GM19035 (cell line): ENCODE measurements around the gene RDH5.

Experiments
- ATAC-seq: cut with Tn5 transposase; IDR thresholded peaks from one replicate; pipeline ENCODE4 v1.9.1; 2021; ENCODE audit not compliant: unreplicated experiment

The RDH5 gene, protein sequence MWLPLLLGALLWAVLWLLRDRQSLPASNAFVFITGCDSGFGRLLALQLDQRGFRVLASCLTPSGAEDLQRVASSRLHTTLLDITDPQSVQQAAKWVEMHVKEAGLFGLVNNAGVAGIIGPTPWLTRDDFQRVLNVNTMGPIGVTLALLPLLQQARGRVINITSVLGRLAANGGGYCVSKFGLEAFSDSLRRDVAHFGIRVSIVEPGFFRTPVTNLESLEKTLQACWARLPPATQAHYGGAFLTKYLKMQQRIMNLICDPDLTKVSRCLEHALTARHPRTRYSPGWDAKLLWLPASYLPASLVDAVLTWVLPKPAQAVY

DNA sequence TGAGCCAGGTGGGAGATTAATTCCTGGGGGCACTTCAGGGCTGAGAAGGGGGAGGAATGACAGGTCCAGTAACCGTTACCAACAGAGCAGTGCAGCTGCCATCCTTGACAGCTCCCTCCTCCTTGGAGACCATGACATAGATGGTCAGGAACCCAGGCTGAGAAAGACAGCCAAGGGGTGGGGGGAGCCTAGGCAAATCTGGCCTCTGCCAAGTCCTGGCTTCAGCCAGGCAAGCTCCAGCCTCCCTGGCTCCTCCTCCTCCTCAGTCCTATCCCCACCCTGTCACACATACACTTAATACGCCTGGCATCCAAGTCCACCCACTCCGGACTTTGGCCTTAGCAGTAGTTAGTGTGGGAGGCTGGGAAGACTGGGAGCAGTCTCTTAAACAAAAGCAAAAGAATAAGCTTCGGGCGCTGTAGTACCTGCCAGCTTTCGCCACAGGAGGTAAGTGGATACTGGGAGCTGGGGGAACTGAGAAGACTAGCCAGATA lies at the start of gene RDH5:
Gene RDH5, plus strand, starts transcription at position 323 of the 494 bp plus-strand sequence. CDS start 792 bp downstream, outside the sequence.
- ATAC-seq: no peak

DNA sequence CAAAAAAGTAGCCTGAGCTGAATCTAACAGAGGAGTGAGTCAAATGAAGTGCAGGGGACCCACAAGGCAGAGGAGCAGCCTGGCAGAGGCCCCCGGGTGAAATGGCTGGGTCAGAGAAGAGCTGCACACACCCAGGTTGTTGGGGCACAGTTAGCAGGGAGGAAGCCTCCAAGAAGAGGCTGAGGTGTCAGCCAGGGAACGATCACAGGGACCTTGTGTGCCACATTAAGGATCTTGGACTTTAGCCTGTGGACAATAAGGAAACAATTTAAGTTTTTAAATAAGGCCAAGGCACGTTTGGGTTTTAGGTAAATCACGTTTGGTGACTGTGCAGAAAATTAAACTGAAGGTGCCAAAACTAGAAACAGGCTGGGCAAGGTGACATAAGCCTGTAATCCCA lies 48.4 kb upstream of the RDH5 start:
- ATAC-seq: no peak

DNA sequence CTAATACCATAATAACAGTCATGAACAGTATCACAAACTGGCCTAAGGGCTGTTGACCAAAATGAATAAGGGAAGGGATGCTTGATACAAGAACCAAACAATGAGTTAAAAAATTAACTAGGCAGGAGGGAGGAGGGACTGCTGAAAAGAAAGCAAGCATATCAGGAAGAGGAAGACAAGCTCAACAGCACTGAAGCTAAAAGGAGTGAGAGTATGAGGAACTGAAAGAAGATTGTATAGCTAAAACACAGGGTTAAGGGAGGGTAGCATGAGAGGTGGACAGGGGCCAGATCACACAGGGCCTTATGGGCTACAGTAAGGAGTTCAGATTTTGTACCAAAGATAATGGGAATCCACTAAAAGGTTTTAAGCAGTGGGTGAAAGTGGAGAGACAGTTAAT lies 46.6 kb upstream of the RDH5 start:
- peak; percentile 97 for ATAC-seq

DNA sequence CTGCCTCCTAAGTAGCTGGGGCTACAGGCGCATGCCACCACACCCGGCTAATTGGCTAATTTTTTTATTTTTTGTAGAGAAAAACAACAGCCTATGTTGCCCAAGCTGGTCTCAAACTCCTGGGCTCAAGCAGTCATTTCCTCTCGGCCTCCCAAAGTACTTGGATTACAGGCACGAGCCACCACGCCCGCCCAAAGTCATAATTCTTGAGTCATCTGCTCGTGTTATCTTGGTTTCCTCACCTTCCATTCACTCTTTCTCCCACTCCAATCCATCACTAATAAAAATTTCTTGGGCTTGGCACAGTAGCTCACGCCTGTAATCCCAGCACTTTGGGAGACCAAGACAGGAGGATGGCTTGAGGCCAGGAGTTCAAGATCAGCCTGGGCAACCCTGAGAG lies 44.5 kb upstream of the RDH5 start:
- ATAC-seq: no peak

DNA sequence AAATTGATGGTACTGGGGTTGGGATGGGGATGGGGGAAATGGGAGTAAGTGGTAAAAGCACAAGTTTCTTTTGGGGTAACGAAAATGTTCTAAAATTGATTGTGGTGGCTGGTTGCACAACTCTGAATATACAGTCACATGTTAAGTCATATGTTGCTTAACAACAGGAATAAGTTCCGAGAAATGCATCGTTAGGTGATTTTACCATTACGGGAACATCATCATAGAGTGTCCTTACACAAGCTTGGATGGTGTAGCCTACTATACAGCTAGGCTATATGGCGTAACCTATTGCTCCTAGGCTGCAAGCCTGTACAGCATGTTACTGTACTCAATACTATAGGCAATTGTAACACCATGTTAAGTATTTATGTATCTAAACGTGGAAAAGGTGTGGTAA lies 43.5 kb upstream of the RDH5 start:
- no peak for ATAC-seq

DNA sequence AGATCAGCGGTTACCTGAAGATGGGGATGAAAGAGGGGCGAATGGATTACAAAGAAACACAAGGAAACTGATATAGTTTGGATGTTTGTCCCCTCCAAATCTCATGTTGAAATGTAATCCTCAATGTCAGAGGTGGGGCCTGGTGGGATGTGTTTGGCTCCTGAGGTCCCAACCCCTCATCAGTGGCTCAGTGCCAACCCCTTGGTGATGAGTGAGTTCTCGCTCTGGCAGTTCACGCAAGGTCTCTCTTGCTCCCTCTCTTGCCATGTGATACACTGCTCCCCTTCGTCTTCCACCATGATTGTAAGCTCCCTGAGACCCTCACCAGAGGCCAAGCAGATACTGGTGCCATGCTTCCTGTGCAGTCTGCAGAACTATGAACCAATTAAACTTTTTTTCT lies 40.5 kb upstream of the RDH5 start:
- no peak for ATAC-seq

DNA sequence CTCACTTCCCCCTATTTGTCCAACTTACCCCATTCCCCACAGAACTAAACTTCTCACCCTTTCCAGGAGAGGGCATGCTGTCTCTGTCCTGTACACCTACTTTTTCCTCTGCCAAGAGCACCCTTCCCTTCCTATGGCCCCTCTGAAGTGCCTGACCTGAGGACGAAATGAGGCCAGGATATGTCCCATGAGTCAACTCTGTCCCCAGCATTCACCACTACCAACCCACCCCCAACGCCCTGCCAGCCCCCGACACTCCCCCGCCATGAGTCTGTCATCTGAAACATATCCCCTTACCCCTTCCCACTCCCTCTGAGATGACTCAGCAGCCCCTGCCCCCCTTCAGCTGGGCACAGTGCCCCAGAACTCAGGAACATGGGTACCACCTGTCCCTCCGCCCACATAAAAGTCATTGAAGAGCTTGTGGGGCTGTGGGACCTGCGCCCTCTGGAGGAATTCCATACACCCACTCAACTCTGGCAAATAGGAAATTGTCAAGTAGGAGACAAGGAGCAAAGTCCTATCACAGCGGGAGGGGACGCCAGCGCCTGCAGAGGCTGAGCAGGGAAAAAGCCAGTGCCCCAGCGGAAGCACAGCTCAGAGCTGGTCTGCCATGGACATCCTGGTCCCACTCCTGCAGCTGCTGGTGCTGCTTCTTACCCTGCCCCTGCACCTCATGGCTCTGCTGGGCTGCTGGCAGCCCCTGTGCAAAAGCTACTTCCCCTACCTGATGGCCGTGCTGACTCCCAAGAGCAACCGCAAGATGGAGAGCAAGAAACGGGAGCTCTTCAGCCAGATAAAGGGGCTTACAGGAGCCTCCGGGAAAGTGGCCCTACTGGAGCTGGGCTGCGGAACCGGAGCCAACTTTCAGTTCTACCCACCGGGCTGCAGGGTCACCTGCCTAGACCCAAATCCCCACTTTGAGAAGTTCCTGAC lies 38.8 kb upstream of the RDH5 start:
- no peak for ATAC-seq

DNA sequence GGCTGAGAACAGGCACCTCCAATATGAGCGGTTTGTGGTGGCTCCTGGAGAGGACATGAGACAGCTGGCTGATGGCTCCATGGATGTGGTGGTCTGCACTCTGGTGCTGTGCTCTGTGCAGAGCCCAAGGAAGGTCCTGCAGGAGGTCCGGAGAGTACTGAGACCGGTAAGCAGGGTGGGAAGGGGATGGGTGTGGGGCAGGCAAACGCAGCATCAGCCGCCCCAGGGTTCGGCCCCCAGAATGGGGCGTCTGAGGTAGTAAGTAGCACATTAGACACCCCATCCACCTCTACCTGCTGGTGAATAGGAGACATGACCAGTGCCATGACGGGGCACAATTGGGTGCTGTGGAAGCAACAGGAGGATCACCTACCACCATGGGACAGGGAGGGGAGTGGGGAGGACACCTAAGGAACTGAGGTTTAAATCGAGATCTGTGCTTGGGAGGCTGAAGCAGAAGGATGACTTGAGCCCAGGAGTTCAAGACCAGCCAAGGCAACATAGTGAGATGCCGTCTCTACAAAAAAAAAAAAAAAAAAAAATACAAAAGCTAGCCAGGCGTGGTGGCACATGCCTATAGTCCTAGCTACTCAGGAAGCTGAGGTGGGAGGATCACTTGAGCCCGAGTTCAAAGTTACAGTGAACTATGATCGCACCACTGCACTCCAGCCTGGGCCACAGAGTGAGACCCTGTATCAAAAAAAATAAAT lies 38.0 kb upstream of the RDH5 start:
- ATAC-seq: no peak

DNA sequence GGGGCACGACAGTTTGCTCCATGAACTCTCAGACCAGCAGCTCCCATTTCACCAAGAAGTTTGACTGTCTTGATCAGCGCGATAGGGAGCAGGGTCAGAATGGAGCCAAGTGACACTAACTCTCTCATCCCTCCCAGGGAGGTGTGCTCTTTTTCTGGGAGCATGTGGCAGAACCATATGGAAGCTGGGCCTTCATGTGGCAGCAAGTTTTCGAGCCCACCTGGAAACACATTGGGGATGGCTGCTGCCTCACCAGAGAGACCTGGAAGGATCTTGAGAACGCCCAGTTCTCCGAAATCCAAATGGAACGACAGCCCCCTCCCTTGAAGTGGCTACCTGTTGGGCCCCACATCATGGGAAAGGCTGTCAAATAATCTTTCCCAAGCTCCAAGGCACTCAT lies 36.5 kb upstream of the RDH5 start:
- no peak for ATAC-seq

DNA sequence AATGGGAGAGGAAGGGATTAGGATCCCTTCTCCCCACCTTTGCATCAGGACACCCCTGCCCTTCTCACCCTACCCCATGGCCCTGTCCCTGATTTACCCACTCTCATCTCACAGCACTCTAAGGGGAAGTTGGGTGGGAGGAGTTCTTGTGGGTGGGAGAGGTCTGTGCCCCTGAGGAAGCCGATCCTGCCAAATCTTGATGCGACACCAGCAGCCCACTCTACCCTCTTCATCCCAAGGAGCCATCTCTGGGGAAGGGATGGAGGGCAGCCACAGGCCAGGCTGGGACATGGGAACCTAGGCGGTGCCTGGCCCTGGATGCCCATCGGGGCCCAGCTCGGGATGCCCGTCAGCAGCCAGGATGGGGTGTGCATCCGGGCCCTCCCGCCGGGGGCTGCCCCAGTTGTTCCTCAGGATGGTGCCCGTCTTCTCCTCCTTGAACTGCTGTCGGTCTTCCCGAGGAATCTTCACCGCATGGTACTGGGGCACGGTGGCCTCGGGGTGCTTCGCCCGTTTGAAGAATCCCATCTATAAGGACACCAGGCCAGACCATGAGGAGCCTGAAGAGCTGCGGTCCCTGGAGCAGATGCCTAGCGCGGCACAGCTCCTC lies 35.3 kb upstream of the RDH5 start:
- ATAC-seq: no peak

DNA sequence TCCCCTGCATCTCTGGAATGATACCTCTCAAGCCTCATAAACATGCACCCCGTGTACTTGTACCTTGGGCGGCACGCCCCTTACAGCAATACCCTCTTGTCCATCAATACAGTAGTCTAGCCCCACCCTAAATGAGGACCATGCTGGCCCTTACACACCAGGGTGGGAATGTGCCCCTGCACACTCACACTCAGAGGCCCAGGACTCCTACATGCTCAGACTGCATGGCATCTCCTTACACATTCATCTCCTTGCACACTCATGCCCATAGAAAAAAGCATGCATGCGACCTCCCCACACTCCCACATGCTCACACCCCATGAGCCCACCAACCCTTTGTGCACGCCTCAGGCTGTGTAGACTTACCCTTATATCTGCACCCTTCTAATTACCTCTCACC lies 34.5 kb upstream of the RDH5 start:
- no peak for ATAC-seq

DNA sequence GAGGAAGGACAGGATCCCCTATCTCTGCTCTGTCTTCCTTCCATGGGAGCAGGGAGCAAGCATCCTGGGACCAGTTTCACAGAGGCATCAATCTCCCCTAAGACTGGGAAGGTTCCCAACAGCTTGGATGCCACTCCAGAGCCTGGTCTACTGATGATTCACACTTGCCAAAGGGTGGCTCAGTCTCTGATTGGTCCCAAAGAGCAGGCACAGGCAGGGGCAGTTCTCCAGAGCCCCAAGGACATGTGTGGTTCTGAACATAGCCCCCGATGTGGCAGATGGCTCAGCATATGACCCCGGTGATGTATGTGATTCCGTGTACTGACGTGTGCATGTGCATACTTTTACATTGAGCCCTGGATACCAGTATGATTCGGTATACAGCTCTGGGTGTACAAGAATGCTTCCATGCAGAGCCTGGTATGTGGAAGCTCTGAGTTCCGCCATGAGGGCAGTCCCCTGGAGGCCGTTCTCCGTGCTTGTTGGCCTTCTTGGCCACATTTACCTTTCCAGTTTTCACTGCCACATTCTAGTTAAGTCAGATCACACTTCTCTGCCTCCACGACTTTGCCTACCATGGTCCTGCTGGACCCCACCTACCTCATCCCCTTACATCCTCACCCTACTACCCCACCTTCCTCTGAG lies 33.7 kb upstream of the RDH5 start:
- no peak for ATAC-seq

DNA sequence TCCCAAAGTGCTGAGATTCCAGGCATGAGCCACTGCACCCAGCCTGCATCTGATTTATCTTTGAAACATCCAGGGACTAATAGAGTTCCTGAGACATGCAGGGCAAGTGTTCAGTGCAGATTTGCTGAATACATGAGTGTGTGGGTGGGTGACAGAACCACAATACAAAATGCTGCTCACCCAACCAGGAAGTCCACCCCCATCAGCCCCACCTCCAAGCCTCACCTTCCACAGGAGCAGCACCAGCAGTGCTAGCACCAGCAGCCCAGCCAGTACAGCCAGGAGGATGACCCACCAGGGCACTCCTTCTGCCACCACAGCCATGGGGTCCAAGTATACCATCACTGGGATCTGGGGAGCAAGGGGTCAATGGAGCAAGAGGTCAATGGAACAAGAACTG lies 32.4 kb upstream of the RDH5 start:
- ATAC-seq: no peak

DNA sequence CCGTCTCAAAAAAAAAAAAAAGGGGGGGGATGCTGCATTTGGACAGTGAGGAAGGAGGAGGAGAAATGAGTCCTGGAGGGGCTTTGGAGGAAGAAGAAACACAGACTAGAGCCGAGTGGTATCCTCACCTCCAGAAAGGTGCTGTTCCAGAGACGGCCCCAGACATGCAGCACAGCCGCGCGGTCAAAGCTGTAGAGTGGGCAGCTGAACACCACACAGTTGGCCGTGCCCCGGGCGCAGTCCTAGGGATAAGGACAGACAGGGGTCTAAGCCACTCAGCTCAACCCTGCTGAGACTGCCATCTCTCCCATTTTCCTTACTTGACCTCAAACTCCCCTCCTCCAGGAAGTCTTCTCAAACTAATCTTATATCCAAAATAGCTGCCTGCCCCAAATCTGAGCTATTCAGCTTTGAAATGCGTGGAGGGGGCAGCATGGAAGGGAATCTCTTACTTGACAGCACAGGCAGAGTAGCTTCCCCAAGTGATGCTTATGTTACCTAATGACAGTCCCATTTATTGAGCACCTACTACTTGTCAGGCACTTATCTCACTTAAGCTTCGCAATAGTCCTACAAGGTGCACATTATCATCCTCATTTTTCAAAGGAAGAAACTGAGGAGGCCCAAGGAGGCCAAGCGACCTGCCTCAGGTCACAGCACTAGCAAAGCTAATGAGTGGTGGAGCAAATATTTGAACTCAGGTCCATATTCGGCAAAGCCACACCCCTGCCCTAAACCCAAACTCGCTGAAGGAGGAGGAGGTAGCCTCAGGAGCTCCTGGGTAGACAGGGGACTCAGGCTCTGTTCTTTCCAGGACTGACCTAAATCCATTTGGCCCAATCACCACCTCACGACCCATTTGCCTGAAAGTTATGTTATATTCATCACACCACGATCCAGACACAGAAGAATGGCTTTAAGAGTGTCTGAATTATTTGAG lies 31.2 kb upstream of the RDH5 start:
- no peak for ATAC-seq

DNA sequence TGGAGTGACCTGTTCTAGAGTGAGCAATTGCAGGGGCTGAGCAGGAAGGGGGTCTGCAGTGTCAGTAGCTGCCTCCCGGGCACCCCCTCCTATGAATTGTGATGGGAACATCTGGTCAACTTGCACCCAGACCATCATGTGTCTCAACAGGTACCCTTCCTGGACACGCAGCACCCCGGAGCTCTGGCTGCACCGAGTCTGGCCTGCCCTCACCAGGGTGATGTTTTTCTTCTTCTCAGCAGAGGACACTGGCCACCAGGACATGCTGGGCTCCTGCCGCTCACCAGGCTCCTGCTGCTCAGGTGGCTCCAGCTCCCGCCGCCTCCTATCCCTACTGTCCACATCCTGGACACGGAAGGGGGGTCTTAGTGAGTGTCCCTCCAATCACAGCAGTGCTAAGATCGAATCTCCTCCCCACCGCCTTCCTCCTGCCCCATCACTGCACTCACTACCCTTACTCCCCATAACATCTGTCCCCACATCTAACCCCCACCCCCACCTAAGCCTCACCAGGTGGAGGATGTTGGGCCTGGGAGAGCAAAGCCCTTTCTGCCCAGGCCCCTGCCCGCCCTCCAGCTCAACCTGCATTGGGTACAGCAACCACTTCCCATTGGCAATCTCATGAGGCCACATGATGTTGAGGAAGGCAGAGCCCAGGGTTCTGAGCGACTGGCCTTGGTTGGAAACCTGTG lies 27.4 kb upstream of the RDH5 start:
- ATAC-seq: no peak

DNA sequence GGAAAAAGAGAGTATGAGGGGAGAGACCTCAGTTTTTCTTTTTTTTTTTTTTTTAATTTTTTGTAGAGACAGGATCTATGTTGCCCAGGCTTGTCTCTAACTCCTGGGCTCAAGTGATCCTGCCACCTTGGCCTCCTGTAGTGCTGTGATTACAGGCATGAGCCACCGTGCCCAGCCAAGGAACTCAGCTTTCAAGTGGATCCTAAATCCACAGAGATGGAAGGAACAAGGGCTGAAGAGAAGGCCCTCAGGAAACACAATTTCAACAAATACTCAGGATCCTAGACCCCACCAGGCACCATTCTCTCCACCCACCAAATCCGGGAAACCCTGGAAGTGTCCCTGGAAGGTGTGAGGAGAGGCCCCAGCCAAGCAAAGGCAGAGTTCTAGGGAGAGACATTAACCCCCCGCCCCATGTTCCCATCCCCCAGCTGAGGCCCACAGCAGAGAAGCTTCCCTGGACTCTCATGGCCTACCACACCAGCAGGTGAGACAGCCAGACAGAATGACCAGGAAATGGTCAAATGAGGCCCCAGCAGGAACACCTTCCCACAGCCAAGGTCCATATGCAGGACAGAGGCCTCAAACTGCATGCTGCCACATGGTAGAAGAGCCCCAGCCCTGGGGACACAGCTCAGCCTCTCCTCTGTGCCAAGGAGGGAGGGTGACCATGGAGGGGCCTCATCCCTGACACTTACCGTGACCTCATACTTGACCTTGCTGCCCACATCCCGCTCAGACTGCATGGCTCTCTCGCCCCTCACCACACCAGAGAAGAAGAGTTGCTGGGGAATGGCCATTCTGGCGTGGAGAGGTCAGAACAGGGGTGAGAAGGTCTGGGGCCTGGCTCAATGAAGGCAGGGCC lies 26.6 kb upstream of the RDH5 start:
- ATAC-seq: no peak

DNA sequence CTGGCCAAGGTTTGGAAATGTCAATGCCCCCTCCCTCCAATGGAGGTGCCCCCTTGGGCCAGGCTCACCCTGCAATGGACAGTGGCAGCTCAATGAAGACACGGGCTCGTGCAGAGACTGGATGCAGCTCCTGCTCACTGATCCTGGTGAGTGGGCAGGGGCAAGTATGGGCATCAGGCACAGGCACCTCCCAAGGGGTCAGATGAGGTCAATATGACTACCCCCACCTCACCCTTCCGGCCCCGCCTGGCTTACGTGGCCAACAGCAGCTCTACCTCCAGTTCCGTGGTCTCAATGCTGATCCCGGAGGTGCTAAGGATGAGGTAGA lies 26.0 kb upstream of the RDH5 start:
- ATAC-seq: no peak

DNA sequence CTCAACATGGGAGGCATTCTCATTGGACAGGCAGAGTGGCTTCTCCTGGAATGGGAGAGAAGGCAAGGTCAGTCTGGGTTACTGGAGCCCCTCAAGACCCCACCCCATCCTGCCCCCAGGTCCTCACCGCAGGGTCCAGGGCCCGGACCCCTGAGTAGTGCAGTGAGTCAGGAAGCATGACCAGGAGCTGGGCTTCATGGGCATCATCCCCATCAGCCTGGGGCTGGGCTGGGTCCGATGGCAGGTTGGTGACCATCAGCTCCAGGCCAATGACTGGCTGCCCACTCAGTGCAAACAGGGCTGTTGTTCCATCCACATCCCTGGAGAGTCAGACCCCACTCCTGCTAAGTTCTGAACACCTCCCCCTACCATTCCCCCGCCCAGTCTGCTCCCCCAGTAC lies 25.5 kb upstream of the RDH5 start:
- ATAC-seq: no peak
